22Rv1 (cell line): ENCODE measurements around the gene FHAD1.

ENCODE experiments used
- H3K27ac ChIP-seq: fragments of 450-650 bp; 2 replicates; pipeline ENCODE4 v1.5.1; 2017
- CTCF ChIP-seq: fragments of 450-650 bp; IDR thresholded peaks from 2 replicates; pipeline ENCODE4 v1.5.1; 2017; ENCODE audit warnings: mild to moderate bottlenecking
- ZFX ChIP-seq: fragments of 450-650 bp; IDR thresholded peaks from 2 replicates; pipeline ENCODE4 v1.6.1; 2017; ENCODE audit warnings: antibody characterized with exemption, borderline replicate concordance

FHAD1 gene

GRCh38 chr1:15394258-15394690 lies 147.3 kb downstream of the FHAD1 start:
- no peak overlapping the region for H3K27ac ChIP-seq
- TF ChIP-seq CTCF = no peak
- no peak for TF ChIP-seq ZFX

- TF ChIP-seq ZFX (no peak), CTCF (no peak)
These were observed 150.2 kb downstream of the FHAD1 start for GRCh38 chr1:15397236-15397635.

GRCh38 chr1:15399710-15400109 lies 152.7 kb downstream of the FHAD1 start:
- TF ChIP-seq ZFX = no peak
- TF ChIP-seq CTCF = no peak
- H3K27ac ChIP-seq = no peak overlapping the region

More at GRCh38 chr1:15397236-15397635, 150.2 kb downstream of the FHAD1 start:
- no peak overlapping the region for H3K27ac ChIP-seq

GRCh38 chr1:15400627-15401026 lies 153.6 kb downstream of the FHAD1 start:
- no peak overlapping the region for H3K27ac ChIP-seq
- TF ChIP-seq CTCF = no peak
- no peak for TF ChIP-seq ZFX

- H3K27ac ChIP-seq = no peak overlapping the region
- TF ChIP-seq ZFX (no peak), CTCF (no peak)
These were observed 154.5 kb downstream of the FHAD1 start for GRCh38 chr1:15401391-15402055.

- H3K27ac ChIP-seq = no peak overlapping the region
- no peak for TF ChIP-seq CTCF
- no peak for TF ChIP-seq ZFX
These were observed 155.9 kb downstream of the FHAD1 start for GRCh38 chr1:15402809-15403450.

- no peak overlapping the region for H3K27ac ChIP-seq
- TF ChIP-seq ZFX (no peak), CTCF (no peak)
These were observed 157.0 kb downstream of the FHAD1 start for GRCh38 chr1:15403962-15404580.
